K562 (cell line): ENCODE results near the gene ZNF862. TPM values are rescaled to one million over a fixed set of nuclear protein-coding genes. Genes with fewer than 3 reads are reported as not detected.

Experiments
- ATAC-seq: fragments of 200-7000 bp; cut with Tn5 transposase; 3 replicates; pipeline ENCODE4 v1.9.1; 2020; ENCODE audit warnings: moderate library complexity
- BruUV-seq: library from RNA; stranded (reverse); fragments of 400-500 nt; replicated peaks from 2 replicates; lab custom pipeline; 2021; lab: Mats Ljungman, UMichigan
- CTCF ChIA-PET: fragments of 300-600 bp; formaldehyde crosslinking; extraction: SDS; loops from one replicate; lab custom pipeline; 2021; ENCODE audit warnings: low intra/inter-chr PET ratio; lab: Yijun Ruan, JAX
- POLR2A ChIA-PET: fragments of 300-600, 350-650 bp; sonication (Branson Sonifier 250); formaldehyde crosslinking; extraction: SDS; loops from one replicate; lab custom pipeline; 2021; ENCODE audit warnings: antibody characterized with exemption, inconsistent platforms; lab: Yijun Ruan, JAX
- DNase-seq, 4 experiments: peaks; one replicate each; pipeline versions ENCODE4 v3.0.0 to v3.0.0-alpha.2; 2011 to 2018; ENCODE audit warnings: low spot score in 3 of 4, mixed read lengths in 3 of 4; ENCODE audit errors: extremely low read depth in 1 of 4
- FAIRE-seq: peaks from 2 replicates; lab custom pipeline; 2011; peaks lifted over from hg19 to GRCh38; lab: Jason Lieb, UNC
- H2AFZ ChIP-seq: 2 replicates; pipeline ENCODE4 v1.6.0; 2011; ENCODE audit warnings: low read depth, low read length, control low read depth, inconsistent platforms
- H3K27ac ChIP-seq: fragments of 200-600 bp; 3 replicates; pipeline ENCODE4 v1.8.0; 2011; ENCODE audit warnings: low read depth, mild to moderate bottlenecking, control low read depth, inconsistent platforms, low read length, moderate library complexity, mixed read lengths; ENCODE audit errors: extremely low read depth
- H3K27me3 ChIP-seq, 2 experiments: fragments of 300-600 bp in 1 of 2; 2 replicates in 1 of 2; 3 replicates in 1 of 2; pipeline versions ENCODE4 v1.6.0 to v1.8.0; 2011; ENCODE audit warnings: inconsistent platforms in 2 of 2, low read length in 2 of 2, mild to moderate bottlenecking in 1 of 2, mixed read lengths in 1 of 2, moderate library complexity in 1 of 2; ENCODE audit not compliant: control insufficient read depth in 2 of 2, insufficient read depth in 2 of 2
- H3K36me3 ChIP-seq: fragments of 300-600 bp; 3 replicates; pipeline ENCODE4 v1.8.0; 2011; ENCODE audit warnings: mild to moderate bottlenecking, low read length, inconsistent platforms; ENCODE audit not compliant: control insufficient read depth, insufficient read depth
- H3K4me1 ChIP-seq, 2 experiments: fragments of 200-600 bp in 1 of 2; replicated peaks in 1 of 2; 2 replicates in 1 of 2; 3 replicates in 1 of 2; pipeline versions ENCODE4 v1.5.1 to v1.8.0; 2011; ENCODE audit warnings: inconsistent platforms in 2 of 2, low read length in 2 of 2, mild to moderate bottlenecking in 1 of 2, mixed read lengths in 1 of 2, moderate library complexity in 1 of 2; ENCODE audit not compliant: control insufficient read depth in 2 of 2, insufficient read depth in 2 of 2
- H3K4me2 ChIP-seq: 2 replicates; pipeline ENCODE4 v1.6.1; 2011; ENCODE audit warnings: low read length, control low read depth, inconsistent platforms, mixed read lengths; ENCODE audit not compliant: insufficient read depth
- H3K4me3 ChIP-seq: fragments of 200-600 bp; sonication (generic), shearing (Covaris generic); 2 replicates; pipeline ENCODE4 v1.5.1; 2016; ENCODE audit warnings: control low read depth, inconsistent platforms
- H3K79me2 ChIP-seq: fragments of 200-600 bp; 3 replicates; pipeline ENCODE4 v1.8.0; 2011; ENCODE audit warnings: low read length, inconsistent platforms; ENCODE audit not compliant: control insufficient read depth, insufficient read depth
- H3K9ac ChIP-seq, 2 experiments: 2 replicates each; pipeline versions ENCODE4 v1.6.0 to v1.6.1; 2011; ENCODE audit warnings: low read depth in 2 of 2, low read length in 2 of 2, control low read depth in 1 of 2, inconsistent platforms in 1 of 2, mild to moderate bottlenecking in 1 of 2, mixed read lengths in 1 of 2; ENCODE audit not compliant: insufficient read depth in 1 of 2
- H3K9me1 ChIP-seq: one replicate; pipeline ENCODE4 v1.6.0; 2011; ENCODE audit warnings: inconsistent platforms, mild to moderate bottlenecking, low read length, moderate library complexity; ENCODE audit not compliant: control insufficient read depth, insufficient read depth
- H3K9me3 ChIP-seq: replicated peaks from 2 replicates; pipeline ENCODE4 v1.5.1; 2011; ENCODE audit warnings: low read depth, low read length, inconsistent platforms; ENCODE audit not compliant: control insufficient read depth, insufficient read depth
- H4K20me1 ChIP-seq: replicated peaks from 2 replicates; pipeline ENCODE4 v1.6.1; 2011; ENCODE audit warnings: low read length, inconsistent platforms, mixed read lengths; ENCODE audit not compliant: control insufficient read depth, insufficient read depth
- CBFA2T3 ChIP-seq: fragments of 450-650 bp; IDR thresholded peaks from 2 replicates; pipeline ENCODE4 v1.6.1; 2017
- DACH1 ChIP-seq: fragments of 450-650 bp; IDR thresholded peaks from 2 replicates; pipeline ENCODE4 v1.6.1; 2018; ENCODE audit not compliant: partially characterized antibody
- EWSR1 ChIP-seq: fragments of 450-650 bp; IDR thresholded peaks from 2 replicates; pipeline ENCODE4 v1.6.1; 2018; ENCODE audit warnings: borderline replicate concordance, mild to moderate bottlenecking, low read depth, moderate library complexity; ENCODE audit not compliant: partially characterized antibody
- KDM1A ChIP-seq, 2 experiments: fragments of 450-650 bp; IDR thresholded peaks; 2 replicates each; pipeline ENCODE4 v1.6.1; 2016; ENCODE audit warnings: mild to moderate bottlenecking in 2 of 2
- KLF16 ChIP-seq: IDR thresholded peaks from 2 replicates; pipeline ENCODE4 v1.6.1; 2016; ENCODE audit warnings: antibody characterized with exemption
- ZBTB12 ChIP-seq: fragments of 250-450 bp; sonication (Bioruptor Pico); IDR thresholded peaks from 2 replicates; pipeline ENCODE4 v1.4.0; 2020
- ZNF175 ChIP-seq: fragments of 200-800 bp; sonication (Bioruptor generic); IDR thresholded peaks from 2 replicates; pipeline ENCODE4 v1.6.1; 2016; ENCODE audit warnings: low read depth, mild to moderate bottlenecking, missing genetic modification characterization, missing compliant biosample characterization
- ZNF24 ChIP-seq: fragments of 450-650 bp; IDR thresholded peaks from 2 replicates; pipeline ENCODE4 v1.6.1; 2016
- WGBS: fragments of 100-300 bp; shearing (Covaris generic); methylation state at CpG from one replicate; pipeline ENCODE4 v1.1.6; 2016; ENCODE audit warnings: low coverage, mixed read lengths; ENCODE audit not compliant: insufficient coverage; ENCODE audit errors: missing lambda C conversion rate; 5-methylcytosine and 5-hydroxymethylcytosine counted together
- in situ Hi-C: fragments of 300-500 bp; cut with MboI; formaldehyde crosslinking; loops from 4 replicates; pipeline ENCODE4 v1.15.0; 2018; ENCODE audit warnings: inconsistent platforms, mixed read lengths
- intact Hi-C: fragments of 100-400 bp; cut with micrococcal nuclease; formaldehyde crosslinking; loops from 2 replicates; pipeline ENCODE4 v1.14.2; 2022
- polyA plus RNA-seq, 8 experiments: library from polyadenylated mRNA; depleted of rRNA in 4 of 8; stranded (reverse) in 5 of 8; unstranded in 3 of 8; fragments of >200 nt; fragmentation: Nextera tagmentation in 2 of 8; fragmentation: Illumina TruSeq in 1 of 8; extraction: Ambion mirVana in 2 of 8; extraction: Trizol in 1 of 8; gene quantifications; 2 replicates each; pipeline versions ENCODE4 v1.2.1 to v1.2.3, GENCODE V29; 2011 to 2014; ENCODE audit warnings: inconsistent platforms in 1 of 8, missing spikeins in 1 of 8
- total RNA-seq, 7 experiments: library from RNA; depleted of rRNA in 6 of 7; stranded (reverse); fragments of >200 nt in 6 of 7; fragmentation: Illumina TruSeq in 2 of 7; extraction: Trizol in 2 of 7; gene quantifications; 2 replicates each; pipeline versions ENCODE4 v1.2.1 to v1.2.3, GENCODE V29; 2011 to 2021; ENCODE audit warnings: low replicate concordance in 1 of 7

Gene ZNF862
- total and polyA plus RNA-seq, 9 of the 15 experiments (the other 6 are each of a cell fraction or from before 2014, with no cell fraction given) = 1.1 to 3.9 (median 2.6) TPM

DNA sequence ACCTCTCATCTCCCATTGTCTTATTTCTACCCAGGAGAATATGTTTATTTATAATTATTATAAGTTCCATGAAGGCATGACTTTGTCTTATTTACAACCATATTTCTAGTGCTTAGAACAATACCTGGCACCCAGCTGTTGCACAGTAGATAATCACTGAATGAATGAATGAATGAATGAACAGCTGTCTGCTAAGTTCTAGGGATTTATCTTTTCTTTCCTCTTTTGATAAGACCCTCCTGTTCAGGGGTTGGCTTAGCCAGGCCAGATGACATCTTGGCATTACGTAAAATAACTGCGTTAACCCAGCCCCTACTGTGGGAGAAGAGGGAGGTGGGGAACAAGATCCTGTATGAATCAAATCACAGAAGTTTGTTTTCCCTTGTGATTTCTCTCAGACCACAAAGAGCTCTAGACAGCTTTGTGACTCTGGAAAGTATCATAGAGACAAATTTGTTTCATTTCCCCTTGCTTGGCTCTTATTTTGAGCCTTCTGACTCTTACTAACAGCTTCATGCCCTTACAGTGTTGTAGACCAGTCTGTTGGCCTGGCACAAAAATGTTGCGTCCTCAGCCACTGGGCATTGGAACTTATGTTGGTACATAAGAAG lies 8.4 kb downstream of the ZNF862 start:
- Histone ChIP-seq H3K27ac (no peak overlapping the region), H4K20me1 (peaks cover 15% of the 10 kb centered on the region; the same call in 1 of the 2 replicates), H3K27me3 (peaks cover 73 to 76% of the 10 kb centered on the region in 2 experiments), H2AFZ (no peak overlapping the region), H3K79me2 (no peaks in the 10 kb centered on the region), H3K4me3 (no peak overlapping the region), H3K36me3 (no peaks in the 10 kb centered on the region), H3K9me3 (no peaks in the 10 kb centered on the region), H3K4me1 (peaks cover 0 to 4% of the 10 kb centered on the region in 2 experiments; a peak in 1 of 5 replicates), H3K9me1 (no peaks in the 10 kb centered on the region), H3K9ac (no peak overlapping the region), H3K4me2 (no peak overlapping the region)
- WGBS = 31% methylated on average over 3 of the region's 3 CpGs
- CTCF ChIA-PET = no interaction called here
- ATAC-seq (no peak), FAIRE-seq (no peak), DNase-seq (no peak)
- in situ Hi-C loops = no loop called here
- peak; percentile 15; the same call in 1 of the 2 replicates for TF ChIP-seq CBFA2T3
- no peak for TF ChIP-seq KLF16
- TF ChIP-seq ZBTB12 (CRISPR knock-in tag) = no peak
- peak; percentile 96 for TF ChIP-seq ZNF24
- no peak for TF ChIP-seq ZNF175 (CRISPR knock-in tag)
- TF ChIP-seq EWSR1 = no peak
- peak; percentile 24 for TF ChIP-seq DACH1
- peak in 1 of 2 experiments; percentile 8; a peak in 1 of 4 replicates for TF ChIP-seq KDM1A (IDR thresholded peaks at IDR 0.05)
- no TSS peak for BruUV-seq
- POLR2A ChIA-PET = interaction anchor here (1.3 kb wide), 1 partner anchor 15 kb away, joined by 3 read pairs; no protein-coding TSS in a partner anchor
- intact Hi-C loops = no loop called here
